Parathyroid adenoma (tissue), 2 donors: Measurements from ENCODE around the gene LILRB3.

Source experiments
- H2AFZ ChIP-seq: fragments of 300-600 bp; sonication (generic); one replicate; pipeline ENCODE4 v1.7.0; 2017; ENCODE audit warnings: antibody characterized with exemption, mild to moderate bottlenecking
- H3K27ac ChIP-seq: fragments of 300-600 bp; sonication (generic); one replicate; pipeline ENCODE4 v1.7.0; 2017
- H3K27me3 ChIP-seq: fragments of 300-600 bp; sonication (generic); one replicate; pipeline ENCODE4 v1.7.0; 2017; ENCODE audit warnings: low read length; ENCODE audit not compliant: control insufficient read depth, insufficient read depth
- H3K36me3 ChIP-seq: fragments of 300-600 bp; sonication (generic); one replicate; pipeline ENCODE4 v1.7.0; 2017; ENCODE audit warnings: low read length; ENCODE audit not compliant: control insufficient read depth, insufficient read depth
- H3K4me1 ChIP-seq: fragments of 300-600 bp; sonication (generic); one replicate; pipeline ENCODE4 v1.7.0; 2017; ENCODE audit warnings: control low read depth
- H3K4me2 ChIP-seq: fragments of 300-600 bp; sonication (generic); one replicate; pipeline ENCODE4 v1.7.0; 2017; ENCODE audit warnings: low read length
- H3K4me3 ChIP-seq: fragments of 300-600 bp; sonication (generic); one replicate; pipeline ENCODE4 v1.7.0; 2017; ENCODE audit warnings: low read depth, low read length
- H3K79me2 ChIP-seq: fragments of 300-600 bp; sonication (generic); one replicate; pipeline ENCODE4 v1.7.0; 2017; ENCODE audit warnings: control low read depth
- H3K9ac ChIP-seq: fragments of 300-600 bp; sonication (generic); one replicate; pipeline ENCODE4 v1.7.0; 2017; ENCODE audit warnings: mild to moderate bottlenecking
- H3K9me3 ChIP-seq: fragments of 300-600 bp; sonication (generic); one replicate; pipeline ENCODE4 v1.7.0; 2017; ENCODE audit warnings: low read length; ENCODE audit not compliant: control insufficient read depth
- TF ChIP-seq, protein P1 (sequence below): fragments of 300-600 bp; sonication (generic); IDR thresholded peaks from one replicate; pipeline ENCODE4 v1.7.0; 2017; ENCODE audit warnings: antibody characterized with exemption, mild to moderate bottlenecking
- donor health status: primary hyperparathyroidism.

LILRB3 gene

DNA sequence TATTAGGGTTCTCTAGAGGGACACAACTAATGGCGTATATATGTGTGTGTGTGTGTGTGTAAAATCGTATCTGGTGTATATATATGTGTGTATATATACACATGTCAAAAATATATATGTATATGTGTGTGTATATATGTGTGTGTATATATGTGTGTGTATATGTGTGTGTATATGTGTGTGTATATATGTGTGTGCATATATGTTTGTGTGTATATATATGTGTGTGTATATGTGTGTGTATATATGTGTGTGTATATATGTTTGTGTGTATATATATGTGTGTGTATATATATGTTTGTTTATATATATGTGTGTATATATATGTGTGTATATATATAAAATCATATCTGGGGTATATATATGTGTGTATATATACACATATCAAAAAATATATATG, 39.7 kb upstream of the LILRB3 start:
- Histone ChIP-seq H2AFZ (no peak overlapping the region), H3K9ac (no peak overlapping the region), H3K36me3 (no peaks in the 10 kb centered on the region), H3K9me3 (no peaks in the 10 kb centered on the region), H3K79me2 (no peaks in the 10 kb centered on the region), H3K27ac (no peak overlapping the region), H3K4me1 (no peaks in the 10 kb centered on the region), H3K4me3 (no peak overlapping the region), H3K27me3 (no peaks in the 10 kb centered on the region), H3K4me2 (no peak overlapping the region)
- TF ChIP-seq, protein P1, sequence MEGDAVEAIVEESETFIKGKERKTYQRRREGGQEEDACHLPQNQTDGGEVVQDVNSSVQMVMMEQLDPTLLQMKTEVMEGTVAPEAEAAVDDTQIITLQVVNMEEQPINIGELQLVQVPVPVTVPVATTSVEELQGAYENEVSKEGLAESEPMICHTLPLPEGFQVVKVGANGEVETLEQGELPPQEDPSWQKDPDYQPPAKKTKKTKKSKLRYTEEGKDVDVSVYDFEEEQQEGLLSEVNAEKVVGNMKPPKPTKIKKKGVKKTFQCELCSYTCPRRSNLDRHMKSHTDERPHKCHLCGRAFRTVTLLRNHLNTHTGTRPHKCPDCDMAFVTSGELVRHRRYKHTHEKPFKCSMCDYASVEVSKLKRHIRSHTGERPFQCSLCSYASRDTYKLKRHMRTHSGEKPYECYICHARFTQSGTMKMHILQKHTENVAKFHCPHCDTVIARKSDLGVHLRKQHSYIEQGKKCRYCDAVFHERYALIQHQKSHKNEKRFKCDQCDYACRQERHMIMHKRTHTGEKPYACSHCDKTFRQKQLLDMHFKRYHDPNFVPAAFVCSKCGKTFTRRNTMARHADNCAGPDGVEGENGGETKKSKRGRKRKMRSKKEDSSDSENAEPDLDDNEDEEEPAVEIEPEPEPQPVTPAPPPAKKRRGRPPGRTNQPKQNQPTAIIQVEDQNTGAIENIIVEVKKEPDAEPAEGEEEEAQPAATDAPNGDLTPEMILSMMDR: no peak

DNA sequence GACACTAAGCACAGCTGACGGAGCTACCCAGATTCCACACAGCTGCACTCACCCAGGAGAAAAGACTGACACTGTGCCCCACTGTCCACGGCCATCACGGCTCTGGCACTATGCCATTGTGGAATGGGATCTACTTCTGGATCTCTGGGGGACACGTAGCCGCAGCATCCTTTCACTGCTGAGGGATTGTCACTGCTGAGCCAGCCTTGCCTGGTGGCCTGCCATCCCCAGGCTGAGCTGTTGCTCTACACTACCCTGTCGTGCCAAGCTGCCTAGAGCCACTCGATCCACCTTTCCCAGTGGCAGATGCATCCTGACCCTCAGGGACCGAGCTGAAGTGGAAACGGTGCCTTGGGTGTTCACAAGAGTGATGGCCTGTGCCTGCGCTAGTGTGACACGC, 39.3 kb upstream of the LILRB3 start:
- H2AFZ ChIP-seq: no peak overlapping the region
- TF ChIP-seq, protein P1: no peak
- H3K79me2 ChIP-seq: no peaks in the 10 kb centered on the region
- H3K27ac ChIP-seq: no peak overlapping the region
- H3K4me2 ChIP-seq: no peak overlapping the region
- H3K9me3 ChIP-seq: no peaks in the 10 kb centered on the region
- H3K4me1 ChIP-seq: no peaks in the 10 kb centered on the region
- no peaks in the 10 kb centered on the region for H3K27me3 ChIP-seq
- H3K9ac ChIP-seq: no peak overlapping the region
- H3K4me3 ChIP-seq: no peak overlapping the region
- H3K36me3 ChIP-seq: no peaks in the 10 kb centered on the region

DNA sequence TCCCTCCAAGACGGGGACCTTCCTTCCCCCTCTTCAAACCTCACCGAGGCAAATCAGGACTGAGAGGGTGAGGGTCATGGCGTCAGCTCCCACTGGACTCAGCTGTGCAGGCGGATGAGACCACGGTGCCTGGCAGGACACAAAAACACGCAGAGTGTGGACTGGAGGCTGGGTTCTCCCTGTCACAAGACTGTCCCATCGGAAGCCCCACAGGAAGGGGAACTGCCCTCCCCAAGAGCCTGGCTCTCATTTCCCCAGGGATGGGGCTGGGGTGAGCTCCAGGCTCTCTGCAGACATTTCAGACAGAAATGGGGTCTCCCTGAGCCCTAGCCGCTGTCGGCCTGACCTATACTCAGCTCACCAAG, 34.3 kb upstream of the LILRB3 start, which contains the start of gene LILRB5:
TSS of gene LILRB5 (minus strand) at position 158 of the 365 bp plus-strand sequence. CDS start at position 78, 80 bp downstream.
- no peaks in the 10 kb centered on the region for H3K27me3 ChIP-seq
- H3K79me2 ChIP-seq: no peaks in the 10 kb centered on the region
- no peak within 1 kb of the TSS for H3K27ac ChIP-seq
- no peaks in the 10 kb centered on the region for H3K9me3 ChIP-seq
- H3K36me3 ChIP-seq: no peaks in the 10 kb centered on the region
- H3K4me3 ChIP-seq: no peak within 1 kb of the TSS
- H3K9ac ChIP-seq: no peak within 1 kb of the TSS
- H3K4me1 ChIP-seq: no peaks in the 10 kb centered on the region
- H2AFZ ChIP-seq: no peak within 1 kb of the TSS
- H3K4me2 ChIP-seq: no peak within 1 kb of the TSS
- TF ChIP-seq, protein P1: no peak

DNA sequence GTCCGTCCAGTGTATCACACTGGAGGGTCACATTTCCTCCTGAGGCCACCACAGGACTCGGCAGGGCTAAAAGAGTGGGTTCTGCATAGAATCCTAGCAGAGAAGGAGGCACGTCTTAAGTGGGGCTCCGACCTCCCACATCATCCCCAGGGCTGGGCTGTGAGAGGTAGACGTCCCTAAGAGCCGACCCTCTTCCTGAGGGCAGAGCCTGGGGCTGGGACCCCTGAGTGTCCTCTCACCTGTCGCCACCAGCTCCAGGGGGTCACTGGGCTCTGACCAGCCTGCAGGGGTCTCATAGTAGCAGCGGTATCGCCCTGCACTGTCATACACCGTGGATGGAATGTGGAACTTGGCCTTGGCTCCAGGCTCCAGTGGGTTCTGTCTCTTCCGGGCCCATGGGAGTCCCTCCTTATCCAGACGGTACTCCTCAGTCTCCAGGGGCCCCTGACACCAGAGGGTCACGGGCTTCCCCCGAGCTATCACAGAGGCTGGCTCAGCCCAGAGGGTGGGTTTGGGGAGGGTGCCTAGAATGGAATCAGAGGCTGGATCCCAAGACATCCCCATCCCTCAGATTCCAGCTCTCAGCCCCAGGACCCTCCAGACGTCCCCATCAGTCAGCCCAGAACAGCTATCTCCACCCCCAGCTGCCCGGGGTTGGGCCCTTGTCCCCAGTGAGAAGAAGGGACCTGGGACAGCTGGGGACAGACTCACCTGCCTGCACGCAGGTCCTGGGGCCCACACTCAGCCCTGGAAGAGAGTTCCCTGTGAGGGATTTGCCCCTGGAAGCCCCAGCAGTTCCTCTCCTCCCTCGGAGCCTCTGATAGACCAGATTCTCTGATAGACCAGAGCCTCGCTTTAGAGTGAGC, 33.7 kb upstream of the LILRB3 start:
- no peak overlapping the region for H3K4me2 ChIP-seq
- H3K4me3 ChIP-seq: no peak overlapping the region
- H3K27ac ChIP-seq: no peak overlapping the region
- H2AFZ ChIP-seq: no peak overlapping the region
- H3K27me3 ChIP-seq: no peaks in the 10 kb centered on the region
- no peaks in the 10 kb centered on the region for H3K9me3 ChIP-seq
- TF ChIP-seq, protein P1: no peak
- no peaks in the 10 kb centered on the region for H3K4me1 ChIP-seq
- H3K9ac ChIP-seq: no peak overlapping the region
- H3K79me2 ChIP-seq: no peaks in the 10 kb centered on the region
- no peaks in the 10 kb centered on the region for H3K36me3 ChIP-seq
